NT2/D1 (cell line): ENCODE results near the gene POU2AF2.

ENCODE experiments used
- SUZ12 ChIP-seq: IDR thresholded peaks from 2 replicates; pipeline ENCODE4 v1.6.1; 2011; ENCODE audit not compliant: insufficient read length, insufficient read depth; ENCODE audit errors: extremely low read depth
- YY1 ChIP-seq: IDR thresholded peaks from 2 replicates; pipeline ENCODE4 v1.6.1; 2011; ENCODE audit not compliant: insufficient read length, insufficient read depth
- ZNF274 ChIP-seq: IDR thresholded peaks from 2 replicates; pipeline ENCODE4 v1.6.1; 2011; ENCODE audit warnings: mild to moderate bottlenecking, low read depth, low read length

DNA sequence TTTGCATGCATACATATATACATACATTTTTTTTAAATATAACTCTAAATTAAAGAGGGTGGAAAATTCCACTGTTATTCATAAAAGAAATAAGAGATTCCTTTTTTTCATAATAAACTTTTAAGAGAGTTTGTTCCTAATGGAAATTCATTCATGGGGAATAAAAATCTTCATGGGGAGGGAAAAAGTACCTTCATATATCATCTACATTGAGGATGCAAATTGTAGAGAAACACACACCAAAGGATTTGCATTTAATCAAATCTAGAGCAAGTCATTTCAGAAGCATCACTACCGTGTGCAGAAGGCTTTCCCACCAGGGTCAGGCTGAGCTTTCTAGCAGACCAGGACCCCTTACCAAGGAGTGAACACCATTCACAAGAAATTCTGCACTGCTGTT lies at the start of gene POU2AF2:
- TF ChIP-seq YY1 = no peak
- no peak for TF ChIP-seq SUZ12
- no peak for TF ChIP-seq ZNF274
